GM23338 (cell line): ENCODE measurements around the gene NPLOC4. TPM values are rescaled to one million over a fixed set of nuclear protein-coding genes. Genes with fewer than 3 reads are reported as not detected.
A peak's percentile ranks its signal among the peaks of the same experiment; 100 is the strongest.

Experiments used
- ATAC-seq: fragments of 200-7000 bp; cut with Tn5 transposase; 3 replicates; pipeline ENCODE4 v1.9.1; 2020
- DNase-seq: peaks from one replicate; pipeline ENCODE4 v3.0.0-alpha.2; 2015; ENCODE audit warnings: low spot score
- H2AFZ ChIP-seq: fragments of 200-600 bp; sonication (generic); 2 replicates; pipeline ENCODE4 v1.8.0; 2016; ENCODE audit warnings: antibody characterized with exemption, mild to moderate bottlenecking, moderate library complexity
- H3F3A ChIP-seq: fragments of 200-600 bp; sonication (generic); replicated peaks from 2 replicates; pipeline ENCODE4 v1.8.0; 2017; ENCODE audit warnings: antibody characterized with exemption, mixed run types, low read depth
- H3K27ac ChIP-seq: fragments of 200-600 bp; sonication (generic); 2 replicates; pipeline ENCODE4 v1.6.1; 2016; ENCODE audit warnings: low read depth
- H3K27me3 ChIP-seq: fragments of 200-600 bp; sonication (generic); 2 replicates; pipeline ENCODE4 v1.8.0; 2016; ENCODE audit warnings: mild to moderate bottlenecking, mixed run types, moderate library complexity; ENCODE audit not compliant: insufficient read depth
- H3K36me3 ChIP-seq: fragments of 200-600 bp; sonication (generic); 2 replicates; pipeline ENCODE4 v1.8.0; 2016; ENCODE audit warnings: mild to moderate bottlenecking; ENCODE audit not compliant: insufficient read depth
- H3K4me1 ChIP-seq: fragments of 200-600 bp; sonication (generic); 2 replicates; pipeline ENCODE4 v1.8.0; 2016; ENCODE audit warnings: mild to moderate bottlenecking, moderate library complexity; ENCODE audit not compliant: insufficient read depth
- H3K4me2 ChIP-seq: fragments of 200-600 bp; sonication (generic); 2 replicates; pipeline ENCODE4 v1.7.1; 2017; ENCODE audit warnings: mixed run types
- H3K4me3 ChIP-seq: fragments of 200-600 bp; sonication (generic); 2 replicates; pipeline ENCODE4 v1.6.1; 2016; ENCODE audit warnings: mixed run types
- H3K79me2 ChIP-seq: fragments of 200-600 bp; sonication (generic); replicated peaks from 2 replicates; pipeline ENCODE4 v1.8.0; 2017; ENCODE audit warnings: mild to moderate bottlenecking; ENCODE audit not compliant: insufficient read depth
- H3K9me2 ChIP-seq: fragments of 200-600 bp; sonication (generic); 2 replicates; pipeline ENCODE4 v1.8.0; 2017; ENCODE audit not compliant: insufficient read depth
- H4K20me1 ChIP-seq: fragments of 200-600 bp; sonication (generic); replicated peaks from 2 replicates; pipeline ENCODE4 v1.8.0; 2017; ENCODE audit warnings: mild to moderate bottlenecking; ENCODE audit not compliant: insufficient read depth
- H3K27ac Mint-ChIP-seq: 2 replicates; pipeline ENCODE4 v1.8.0; 2020; ENCODE audit warnings: inconsistent platforms, mild to moderate bottlenecking, moderate library complexity, mixed read lengths
- H3K27me3 Mint-ChIP-seq: 3 replicates; pipeline ENCODE4 v1.8.0; 2022; ENCODE audit warnings: low read depth, mild to moderate bottlenecking, moderate library complexity, mixed read lengths, inconsistent platforms; ENCODE audit not compliant: insufficient read depth, poor library complexity
- H3K36me3 Mint-ChIP-seq: 3 replicates; pipeline ENCODE4 v1.8.0; 2021; ENCODE audit warnings: low read depth, mild to moderate bottlenecking, inconsistent platforms, moderate library complexity, mixed read lengths
- H3K4me1 Mint-ChIP-seq: 3 replicates; pipeline ENCODE4 v1.8.0; 2020; ENCODE audit warnings: mild to moderate bottlenecking, inconsistent platforms, mixed read lengths
- H3K4me3 Mint-ChIP-seq: 3 replicates; pipeline ENCODE4 v1.8.0; 2021; ENCODE audit warnings: moderate library complexity, mild to moderate bottlenecking, inconsistent platforms, mixed read lengths
- H3K9me3 Mint-ChIP-seq: 3 replicates; pipeline ENCODE4 v1.8.0; 2020; ENCODE audit warnings: moderate library complexity, mild to moderate bottlenecking, inconsistent platforms, mixed read lengths
- CREB1 ChIP-seq: fragments of 250-450 bp; sonication (Bioruptor Pico); IDR thresholded peaks from 2 replicates; pipeline ENCODE4 v1.5.0; 2020; ENCODE audit warnings: low read depth, mild to moderate bottlenecking, moderate library complexity
- CTCF ChIP-seq, 2 experiments: fragments of 200-600 bp in 1 of 2; sonication (generic) in 1 of 2; conservative IDR thresholded peaks; 2 replicates each; pipeline versions ENCODE4 v1.5.1 to v1.6.1; 2016 to 2017; ENCODE audit warnings: antibody characterized with exemption in 2 of 2, low read depth in 2 of 2, mild to moderate bottlenecking in 2 of 2, moderate library complexity in 1 of 2
- ETS1 ChIP-seq: IDR thresholded peaks from 2 replicates; pipeline ENCODE4 v1.6.1; 2016; ENCODE audit warnings: antibody characterized with exemption
- EZH2 ChIP-seq: fragments of 200-600 bp; sonication (generic); IDR thresholded peaks from one replicate; pipeline ENCODE4 v1.8.0; 2017; ENCODE audit warnings: antibody characterized with exemption, mild to moderate bottlenecking, low read depth; ENCODE audit not compliant: unreplicated experiment
- EZH2phosphoT487 ChIP-seq: fragments of 200-600 bp; sonication (generic); IDR thresholded peaks from one replicate; pipeline ENCODE4 v1.8.1; 2018; ENCODE audit warnings: antibody characterized with exemption; ENCODE audit not compliant: unreplicated experiment
- JUNB ChIP-seq: IDR thresholded peaks from one replicate; pipeline ENCODE4 v1.6.1; 2016; ENCODE audit warnings: antibody characterized with exemption; ENCODE audit not compliant: unreplicated experiment
- NANOG ChIP-seq: IDR thresholded peaks from 2 replicates; pipeline ENCODE4 v1.6.1; 2016; ENCODE audit warnings: antibody characterized with exemption, borderline replicate concordance
- POLR2AphosphoS5 ChIP-seq: IDR thresholded peaks from 2 replicates; pipeline ENCODE4 v1.6.1; 2016; ENCODE audit warnings: antibody characterized with exemption, low read depth
- REST ChIP-seq: IDR thresholded peaks from one replicate; pipeline ENCODE4 v1.6.1; 2018; ENCODE audit warnings: antibody characterized with exemption; ENCODE audit not compliant: unreplicated experiment
- STAT1 ChIP-seq: IDR thresholded peaks from one replicate; pipeline ENCODE4 v1.6.1; 2016; ENCODE audit warnings: antibody characterized with exemption; ENCODE audit not compliant: unreplicated experiment
- ZNF114 ChIP-seq: fragments of 250-450 bp; sonication (Bioruptor Pico); IDR thresholded peaks from 2 replicates; pipeline ENCODE4 v1.5.0; 2020; ENCODE audit warnings: mild to moderate bottlenecking, moderate library complexity
- ZNF331 ChIP-seq: fragments of 250-450 bp; sonication (Bioruptor Pico); IDR thresholded peaks from 2 replicates; pipeline ENCODE4 v1.5.0; 2020; ENCODE audit warnings: low read depth, mild to moderate bottlenecking, moderate library complexity
- ZNF462 ChIP-seq: fragments of 250-450 bp; sonication (Bioruptor Pico); IDR thresholded peaks from 2 replicates; pipeline ENCODE4 v1.5.0; 2020; ENCODE audit warnings: mild to moderate bottlenecking, moderate library complexity
- polyA plus RNA-seq: library from polyadenylated mRNA; unstranded; fragments of >200 nt; fragmentation: Nextera tagmentation; extraction: Ambion mirVana; gene quantifications from 2 replicates; pipeline ENCODE4 v1.2.1, GENCODE V29; 2016
- total RNA-seq: library from RNA; depleted of rRNA; stranded (reverse); fragments of >200 nt; shearing (Covaris generic); gene quantifications from 2 replicates; pipeline ENCODE4 v1.2.3, GENCODE V29; 2014

Gene NPLOC4
- total and polyA plus RNA-seq, 2 experiments from 2014 or later = 24.1 to 79.1 TPM

- Histone ChIP-seq H3F3A (0 out of 2 replicates have a peak, but pooled peaks cover 2% of the 10 kb centered on the region), H3K4me1 (no peaks in the 10 kb centered on the region), H3K27me3 (no peaks in the 10 kb centered on the region), H3K79me2 (no peaks in the 10 kb centered on the region), H2AFZ (no peak overlapping the region), H3K27ac (no peak overlapping the region), H3K36me3 (peaks cover 17% of the 10 kb centered on the region; the same call in 1 of the 2 replicates), H3K4me2 (no peak overlapping the region), H3K4me3 (no peak overlapping the region), H4K20me1 (peaks cover 6% of the 10 kb centered on the region), H3K9me2 (no peaks in the 10 kb centered on the region)
- Mint-ChIP-seq H3K27me3 (peaks cover 3% of the 10 kb centered on the region), H3K4me3 (no peak overlapping the region), H3K36me3 (peaks cover 85% of the 10 kb centered on the region), H3K9me3 (no peaks in the 10 kb centered on the region), H3K27ac (peak overlapping the region; percentile 28; the same call in 1 of the 2 replicates), H3K4me1 (no peaks in the 10 kb centered on the region)
- TF ChIP-seq CTCF (conservative IDR thresholded peaks at IDR 0.05; ENCODE audit: low read depth in 2 of 2) (no peak), NANOG (no peak), ETS1 (no peak), EZH2phosphoT487 (no peak), JUNB (no peak), STAT1 (no peak), ZNF114 (CRISPR knock-in tag) (no peak), ZNF331 (CRISPR knock-in tag) (no peak), ZNF462 (no peak), CREB1 (CRISPR knock-in tag) (no peak), POLR2AphosphoS5 (no peak), REST (no peak), EZH2 (no peak)
- ATAC-seq (no peak), DNase-seq (no peak)
Measured at GRCh38 chr17:81568416-81568815, 68.5 kb downstream of the NPLOC4 start.
